ENCODE measurements around the gene POLR3GL.

Gene POLR3GL

GRCh38 chr1:145996433-145997015 is 32.0 kb downstream of the POLR3GL start, which contains the start of gene TXNIP:
Gene TXNIP (minus strand): TSS chr1:145996579. CDS start chr1:145996266, 313 bp downstream.
- in situ Hi-C loops (cut with HindIII; ENCODE audit: low sequenced_read_pairs), result no loop called here
- DNase-seq (ENCODE audit: low read depth), result peak; percentile 93
- peak within 1 kb of the TSS; percentile 65 for H3K4me3 ChIP-seq (ENCODE audit: low read depth, low read length)
- no peak for TF ChIP-seq CTCF (IDR thresholded peaks at IDR 0.05; ENCODE audit: low read depth, low read length, missing control alignments)

GRCh38 chr1:145997016-145997717 is 32.7 kb downstream of the POLR3GL start:
- in situ Hi-C loops (cut with HindIII; ENCODE audit: low sequenced_read_pairs), result no loop called here
- peak overlapping the region; percentile 65 for H3K4me3 ChIP-seq (ENCODE audit: low read depth, low read length)
- no peak for DNase-seq (ENCODE audit: low read depth)
- TF ChIP-seq CTCF (IDR thresholded peaks at IDR 0.05; ENCODE audit: low read depth, low read length, missing control alignments), result no peak

- in situ Hi-C loops (cut with HindIII; ENCODE audit: low sequenced_read_pairs), result no loop called here
- H3K4me3 ChIP-seq (ENCODE audit: low read depth, low read length), result peak overlapping the region; percentile 65
- DNase-seq (ENCODE audit: low read depth), result no peak
- peak; percentile 4 for TF ChIP-seq CTCF (IDR thresholded peaks at IDR 0.05; ENCODE audit: low read depth, low read length, missing control alignments)
Measured at GRCh38 chr1:145997718-145998023, 33.2 kb downstream of the POLR3GL start.

- no peak overlapping the region for H3K4me3 ChIP-seq (ENCODE audit: low read depth, low read length)
- no peak for TF ChIP-seq CTCF (IDR thresholded peaks at IDR 0.05; ENCODE audit: low read depth, low read length, missing control alignments)
- no peak for DNase-seq (ENCODE audit: low read depth)
- in situ Hi-C loops (cut with HindIII; ENCODE audit: low sequenced_read_pairs), result no loop called here
Measured at GRCh38 chr1:145999321-146000024, 35.0 kb downstream of the POLR3GL start.

- in situ Hi-C loops (cut with HindIII; ENCODE audit: low sequenced_read_pairs), result no loop called here
- no peak for DNase-seq (ENCODE audit: low read depth)
- no peak overlapping the region for H3K4me3 ChIP-seq (ENCODE audit: low read depth, low read length)
- no peak for TF ChIP-seq CTCF (IDR thresholded peaks at IDR 0.05; ENCODE audit: low read depth, low read length, missing control alignments)
Measured at GRCh38 chr1:146001709-146002108, 37.2 kb downstream of the POLR3GL start.

- TF ChIP-seq CTCF (IDR thresholded peaks at IDR 0.05; ENCODE audit: low read depth, low read length, missing control alignments), result no peak
- in situ Hi-C loops (cut with HindIII; ENCODE audit: low sequenced_read_pairs), result no loop called here
- DNase-seq (ENCODE audit: low read depth), result no peak
- no peak overlapping the region for H3K4me3 ChIP-seq (ENCODE audit: low read depth, low read length)
Measured at GRCh38 chr1:146007489-146008133, 43.1 kb downstream of the POLR3GL start.

Measured in astrocyte of the cerebellum (primary cell).